ENCODE results near the gene GRID1.

DNA sequence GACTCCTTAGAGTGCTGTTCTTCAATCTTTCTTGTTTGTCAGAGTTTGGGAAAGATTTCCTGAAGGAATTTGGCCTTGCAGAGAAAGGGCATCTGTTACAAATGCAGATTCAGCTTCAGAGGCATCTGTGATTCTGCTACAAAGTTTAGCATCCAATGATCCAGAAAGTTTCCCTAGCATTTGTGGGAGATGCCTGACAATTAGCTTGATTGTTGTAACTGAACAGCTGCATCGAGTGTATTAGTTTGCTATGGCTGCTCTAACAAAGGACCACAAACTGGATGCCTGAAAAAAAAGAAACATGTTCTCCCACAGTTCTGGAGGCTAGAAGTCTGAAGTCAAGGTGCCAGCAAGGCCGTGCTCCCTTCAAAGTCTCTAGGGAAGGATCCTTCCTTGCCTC lies 365.1 kb downstream of the GRID1 start:
- TF ChIP-seq, protein P1, sequence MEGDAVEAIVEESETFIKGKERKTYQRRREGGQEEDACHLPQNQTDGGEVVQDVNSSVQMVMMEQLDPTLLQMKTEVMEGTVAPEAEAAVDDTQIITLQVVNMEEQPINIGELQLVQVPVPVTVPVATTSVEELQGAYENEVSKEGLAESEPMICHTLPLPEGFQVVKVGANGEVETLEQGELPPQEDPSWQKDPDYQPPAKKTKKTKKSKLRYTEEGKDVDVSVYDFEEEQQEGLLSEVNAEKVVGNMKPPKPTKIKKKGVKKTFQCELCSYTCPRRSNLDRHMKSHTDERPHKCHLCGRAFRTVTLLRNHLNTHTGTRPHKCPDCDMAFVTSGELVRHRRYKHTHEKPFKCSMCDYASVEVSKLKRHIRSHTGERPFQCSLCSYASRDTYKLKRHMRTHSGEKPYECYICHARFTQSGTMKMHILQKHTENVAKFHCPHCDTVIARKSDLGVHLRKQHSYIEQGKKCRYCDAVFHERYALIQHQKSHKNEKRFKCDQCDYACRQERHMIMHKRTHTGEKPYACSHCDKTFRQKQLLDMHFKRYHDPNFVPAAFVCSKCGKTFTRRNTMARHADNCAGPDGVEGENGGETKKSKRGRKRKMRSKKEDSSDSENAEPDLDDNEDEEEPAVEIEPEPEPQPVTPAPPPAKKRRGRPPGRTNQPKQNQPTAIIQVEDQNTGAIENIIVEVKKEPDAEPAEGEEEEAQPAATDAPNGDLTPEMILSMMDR (IDR thresholded peaks at IDR 0.05) = no peak
- no peak for TF ChIP-seq POLR2A (IDR thresholded peaks at IDR 0.05)
